HEK293 (cell line): ENCODE data around the gene MAP1B.

Source experiments
- CTCF ChIA-PET: fragments of 350-600 bp; formaldehyde crosslinking; extraction: SDS; loops from one replicate; lab custom pipeline; 2021; ENCODE audit warnings: antibody characterized with exemption; lab: Yijun Ruan, JAX
- POLR2A ChIA-PET: fragments of 300-600 bp; formaldehyde crosslinking; extraction: SDS; loops from one replicate; lab custom pipeline; 2020; ENCODE audit warnings: antibody characterized with exemption, inconsistent platforms; lab: Yijun Ruan, JAX
- H3K27ac ChIP-seq: fragments of 200-500 bp; sonication (Bioruptor generic); 2 replicates; pipeline ENCODE4 v1.5.1; 2014; ENCODE audit warnings: low read depth, low read length, control low read depth, inconsistent platforms; ENCODE audit errors: extremely low read depth
- H3K36me3 ChIP-seq, 2 experiments: fragments of 200-500 bp in 1 of 2; sonication (Bioruptor generic) in 1 of 2; 1 replicate in 1 of 2; 2 replicates in 1 of 2; pipeline ENCODE4 v1.5.1; 2014 to 2017; ENCODE audit warnings: inconsistent platforms in 2 of 2, low read length in 2 of 2; ENCODE audit not compliant: control insufficient read depth in 2 of 2, insufficient read depth in 1 of 2
- H3K4me1 ChIP-seq: fragments of 200-500 bp; sonication (Bioruptor generic); 2 replicates; pipeline ENCODE4 v1.5.1; 2014; ENCODE audit warnings: mild to moderate bottlenecking, low read length, inconsistent platforms; ENCODE audit not compliant: control insufficient read depth, insufficient read depth
- H3K4me3 ChIP-seq: 2 replicates; pipeline ENCODE4 v1.5.1; 2011; ENCODE audit warnings: low read depth, mild to moderate bottlenecking, control low read depth, low read length, moderate library complexity
- H3K9me3 ChIP-seq: fragments of 200-500 bp; sonication (Bioruptor generic); 2 replicates; pipeline ENCODE4 v1.5.1; 2014; ENCODE audit warnings: low read depth, low read length, inconsistent platforms; ENCODE audit not compliant: control insufficient read depth, insufficient read depth
- HIC1 ChIP-seq: fragments of 450-650 bp; formaldehyde crosslinking; IDR thresholded peaks from 2 replicates; pipeline ENCODE4 v1.5.1; 2016; ENCODE audit warnings: missing biosample characterization, missing genetic modification characterization
- MEIS1 ChIP-seq: sonication (generic); formaldehyde crosslinking; IDR thresholded peaks from 2 replicates; pipeline ENCODE4 v1.8.1; 2022; ENCODE audit warnings: missing genetic modification reagents, mild to moderate bottlenecking, borderline replicate concordance
- MYNN ChIP-seq: fragments of 450-650 bp; formaldehyde crosslinking; IDR thresholded peaks from 2 replicates; pipeline ENCODE4 v1.5.1; 2016; ENCODE audit warnings: missing biosample characterization, missing genetic modification characterization, borderline replicate concordance
- SCRT1 ChIP-seq: fragments of 450-650 bp; formaldehyde crosslinking; IDR thresholded peaks from 2 replicates; pipeline ENCODE4 v1.5.1; 2016; ENCODE audit warnings: missing biosample characterization, missing genetic modification characterization, borderline replicate concordance
- SP3 ChIP-seq: fragments of 450-650 bp; formaldehyde crosslinking; IDR thresholded peaks from 2 replicates; pipeline ENCODE4 v1.5.1; 2016; ENCODE audit warnings: missing biosample characterization, missing genetic modification characterization
- ZBTB17 ChIP-seq: fragments of 450-650 bp; formaldehyde crosslinking; IDR thresholded peaks from 2 replicates; pipeline ENCODE4 v1.5.1; 2016; ENCODE audit warnings: missing biosample characterization, missing genetic modification characterization
- ZBTB6 ChIP-seq: fragments of 450-650 bp; formaldehyde crosslinking; IDR thresholded peaks from 2 replicates; pipeline ENCODE4 v1.5.1; 2017; ENCODE audit warnings: missing biosample characterization, missing genetic modification characterization
- ZNF132 ChIP-seq: fragments of 450-650 bp; formaldehyde crosslinking; IDR thresholded peaks from 2 replicates; pipeline ENCODE4 v1.5.1; 2017; ENCODE audit warnings: missing biosample characterization, missing genetic modification characterization, borderline replicate concordance
- ZNF146 ChIP-seq: fragments of 450-650 bp; formaldehyde crosslinking; IDR thresholded peaks from 2 replicates; pipeline ENCODE4 v1.5.1; 2016; ENCODE audit warnings: missing biosample characterization, missing genetic modification characterization
- ZNF398 ChIP-seq: fragments of 450-650 bp; formaldehyde crosslinking; IDR thresholded peaks from 2 replicates; pipeline ENCODE4 v1.5.1; 2017; ENCODE audit warnings: missing biosample characterization, missing genetic modification characterization
- ZNF423 ChIP-seq: fragments of 450-650 bp; formaldehyde crosslinking; IDR thresholded peaks from 2 replicates; pipeline ENCODE4 v1.5.1; 2016; ENCODE audit warnings: missing biosample characterization, missing genetic modification characterization
- ZNF433 ChIP-seq: fragments of 450-650 bp; formaldehyde crosslinking; IDR thresholded peaks from 2 replicates; pipeline ENCODE4 v1.5.1; 2016; ENCODE audit warnings: missing biosample characterization, missing genetic modification characterization, low read depth
- ZNF571 ChIP-seq: fragments of 450-650 bp; formaldehyde crosslinking; IDR thresholded peaks from 2 replicates; pipeline ENCODE4 v1.5.0; 2017; ENCODE audit warnings: missing biosample characterization, missing genetic modification characterization
- ZNF580 ChIP-seq: fragments of 450-650 bp; formaldehyde crosslinking; IDR thresholded peaks from 2 replicates; pipeline ENCODE4 v1.5.1; 2016; ENCODE audit warnings: missing biosample characterization, missing genetic modification characterization
- ZNF621 ChIP-seq: fragments of 450-650 bp; formaldehyde crosslinking; IDR thresholded peaks from 2 replicates; pipeline ENCODE4 v1.5.1; 2017; ENCODE audit warnings: missing biosample characterization, missing genetic modification characterization
- ZNF658 ChIP-seq: fragments of 450-650 bp; formaldehyde crosslinking; IDR thresholded peaks from 2 replicates; pipeline ENCODE4; 2016; ENCODE audit warnings: missing biosample characterization, missing genetic modification characterization
- TF ChIP-seq, protein P1 (sequence below): fragments of 450-650 bp; formaldehyde crosslinking; IDR thresholded peaks from 2 replicates; pipeline ENCODE4 v1.5.1; 2016; ENCODE audit warnings: missing biosample characterization, missing genetic modification characterization
- TF ChIP-seq, protein P2 (sequence below): fragments of 450-650 bp; formaldehyde crosslinking; IDR thresholded peaks from 2 replicates; pipeline ENCODE4 v1.5.1; 2016; ENCODE audit warnings: missing biosample characterization, missing genetic modification characterization

The MAP1B gene

DNA sequence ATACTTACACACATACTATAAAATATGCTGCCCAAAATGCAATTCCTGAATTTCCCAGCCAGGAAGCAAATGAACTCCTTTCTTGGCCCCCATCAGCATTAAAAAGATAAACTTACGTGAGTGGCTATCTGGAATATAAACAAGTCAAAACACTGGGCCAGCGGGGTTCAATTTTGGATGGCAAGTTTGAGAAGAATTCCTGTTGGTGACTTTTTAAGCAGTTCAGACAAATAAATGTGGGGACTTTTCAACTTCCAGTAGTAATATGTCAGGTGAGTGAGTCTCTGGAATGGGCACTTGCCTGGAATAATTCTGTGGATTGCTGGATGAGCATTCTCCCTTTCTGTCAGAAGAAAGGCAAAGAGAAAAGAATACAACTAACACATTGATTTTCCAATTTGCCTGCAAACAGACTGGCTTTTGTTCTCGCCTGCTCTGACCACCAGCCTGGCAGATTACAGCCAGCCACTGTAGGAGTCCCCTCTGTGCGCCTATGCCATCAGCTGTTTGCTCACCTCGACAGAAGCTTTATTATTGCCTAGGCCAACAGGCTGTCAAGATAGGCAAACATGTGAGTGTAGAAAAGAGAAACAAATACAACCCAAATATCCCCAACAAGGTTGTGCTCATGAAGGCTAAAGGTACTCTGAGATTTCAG lies 134.2 kb downstream of the MAP1B start (continued):
- TF ChIP-seq HIC1: no peak
- TF ChIP-seq ZNF580 (tag by site-specific recombination): no peak
- TF ChIP-seq ZNF658 (tag by site-specific recombination): no peak
- no peak for TF ChIP-seq ZNF398 (tag by site-specific recombination)

GRCh38 chr5:72242796-72243475 lies 135.7 kb downstream of the MAP1B start:
- Histone ChIP-seq H3K9me3 (no peaks in the 10 kb centered on the region), H3K27ac (no peak overlapping the region), H3K36me3 (peaks cover 0 to 1% of the 10 kb centered on the region in 2 experiments; a peak in 1 of 3 replicates), H3K4me3 (no peak overlapping the region), H3K4me1 (peaks cover 34% of the 10 kb centered on the region)
- CTCF ChIA-PET: interaction anchor here (0.6 kb wide), 1 partner anchor 224 kb away, joined by 3 read pairs; no protein-coding TSS in a partner anchor
- POLR2A ChIA-PET: no interaction called here
- TF ChIP-seq ZNF621 (tag by site-specific recombination): no peak
- no peak for TF ChIP-seq ZNF423
- TF ChIP-seq MYNN (tag by site-specific recombination): no peak
- TF ChIP-seq SP3 (tag by site-specific recombination): no peak
- no peak for TF ChIP-seq MEIS1 (CRISPR knock-in tag)
- TF ChIP-seq, protein P1, sequence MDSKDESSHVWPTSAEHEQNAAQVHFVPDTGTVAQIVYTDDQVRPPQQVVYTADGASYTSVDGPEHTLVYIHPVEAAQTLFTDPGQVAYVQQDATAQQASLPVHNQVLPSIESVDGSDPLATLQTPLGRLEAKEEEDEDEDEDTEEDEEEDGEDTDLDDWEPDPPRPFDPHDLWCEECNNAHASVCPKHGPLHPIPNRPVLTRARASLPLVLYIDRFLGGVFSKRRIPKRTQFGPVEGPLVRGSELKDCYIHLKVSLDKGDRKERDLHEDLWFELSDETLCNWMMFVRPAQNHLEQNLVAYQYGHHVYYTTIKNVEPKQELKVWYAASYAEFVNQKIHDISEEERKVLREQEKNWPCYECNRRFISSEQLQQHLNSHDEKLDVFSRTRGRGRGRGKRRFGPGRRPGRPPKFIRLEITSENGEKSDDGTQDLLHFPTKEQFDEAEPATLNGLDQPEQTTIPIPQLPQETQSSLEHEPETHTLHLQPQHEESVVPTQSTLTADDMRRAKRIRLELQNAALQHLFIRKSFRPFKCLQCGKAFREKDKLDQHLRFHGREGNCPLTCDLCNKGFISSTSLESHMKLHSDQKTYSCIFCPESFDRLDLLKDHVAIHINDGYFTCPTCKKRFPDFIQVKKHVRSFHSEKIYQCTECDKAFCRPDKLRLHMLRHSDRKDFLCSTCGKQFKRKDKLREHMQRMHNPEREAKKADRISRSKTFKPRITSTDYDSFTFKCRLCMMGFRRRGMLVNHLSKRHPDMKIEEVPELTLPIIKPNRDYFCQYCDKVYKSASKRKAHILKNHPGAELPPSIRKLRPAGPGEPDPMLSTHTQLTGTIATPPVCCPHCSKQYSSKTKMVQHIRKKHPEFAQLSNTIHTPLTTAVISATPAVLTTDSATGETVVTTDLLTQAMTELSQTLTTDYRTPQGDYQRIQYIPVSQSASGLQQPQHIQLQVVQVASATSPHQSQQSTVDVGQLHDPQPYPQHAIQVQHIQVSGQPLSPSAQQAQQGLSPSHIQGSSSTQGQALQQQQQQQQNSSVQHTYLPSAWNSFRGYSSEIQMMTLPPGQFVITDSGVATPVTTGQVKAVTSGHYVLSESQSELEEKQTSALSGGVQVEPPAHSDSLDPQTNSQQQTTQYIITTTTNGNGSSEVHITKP (tag by site-specific recombination): 0 out of 2 replicates have a peak, but pooled peaks have one; percentile 26
- no peak for TF ChIP-seq ZNF146 (tag by site-specific recombination)
- peak; percentile 83 for TF ChIP-seq ZBTB17 (tag by site-specific recombination)
- TF ChIP-seq ZNF433 (tag by site-specific recombination): no peak
- TF ChIP-seq ZNF571 (tag by site-specific recombination): no peak
- no peak for TF ChIP-seq ZNF132 (tag by site-specific recombination)
- TF ChIP-seq, protein P2, sequence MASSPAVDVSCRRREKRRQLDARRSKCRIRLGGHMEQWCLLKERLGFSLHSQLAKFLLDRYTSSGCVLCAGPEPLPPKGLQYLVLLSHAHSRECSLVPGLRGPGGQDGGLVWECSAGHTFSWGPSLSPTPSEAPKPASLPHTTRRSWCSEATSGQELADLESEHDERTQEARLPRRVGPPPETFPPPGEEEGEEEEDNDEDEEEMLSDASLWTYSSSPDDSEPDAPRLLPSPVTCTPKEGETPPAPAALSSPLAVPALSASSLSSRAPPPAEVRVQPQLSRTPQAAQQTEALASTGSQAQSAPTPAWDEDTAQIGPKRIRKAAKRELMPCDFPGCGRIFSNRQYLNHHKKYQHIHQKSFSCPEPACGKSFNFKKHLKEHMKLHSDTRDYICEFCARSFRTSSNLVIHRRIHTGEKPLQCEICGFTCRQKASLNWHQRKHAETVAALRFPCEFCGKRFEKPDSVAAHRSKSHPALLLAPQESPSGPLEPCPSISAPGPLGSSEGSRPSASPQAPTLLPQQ: no peak
- peak; percentile 18; the same call in 1 of the 2 replicates for TF ChIP-seq SCRT1 (tag by site-specific recombination)
- TF ChIP-seq ZBTB6 (tag by site-specific recombination): peak; percentile 88; the same call in 1 of the 2 replicates
